GM19035 (cell line): ENCODE measurements around the gene U2AF2.

Source experiments
- ATAC-seq: cut with Tn5 transposase; IDR thresholded peaks from one replicate; pipeline ENCODE4 v1.9.1; 2021; ENCODE audit not compliant: unreplicated experiment

The U2AF2 gene

GRCh38 chr19:55621205-55621672 is 33.6 kb upstream of the U2AF2 start:
- no peak for ATAC-seq

GRCh38 chr19:55621673-55622231 is 33.1 kb upstream of the U2AF2 start:
- no peak for ATAC-seq

- ATAC-seq, result no peak
Observed at GRCh38 chr19:55622242-55622969, 32.4 kb upstream of the U2AF2 start.

GRCh38 chr19:55623130-55623529 is 31.7 kb upstream of the U2AF2 start:
- ATAC-seq, result no peak

GRCh38 chr19:55623561-55623960 is 31.3 kb upstream of the U2AF2 start:
- ATAC-seq, result no peak

- peak; percentile 62 for ATAC-seq
Observed at GRCh38 chr19:55624109-55625003, 30.5 kb upstream of the U2AF2 start, which contains the start of gene ZNF784. Gene ZNF784 (minus strand): TSS chr19:55624566. CDS start chr19:55624561, 5 bp downstream.

DNA sequence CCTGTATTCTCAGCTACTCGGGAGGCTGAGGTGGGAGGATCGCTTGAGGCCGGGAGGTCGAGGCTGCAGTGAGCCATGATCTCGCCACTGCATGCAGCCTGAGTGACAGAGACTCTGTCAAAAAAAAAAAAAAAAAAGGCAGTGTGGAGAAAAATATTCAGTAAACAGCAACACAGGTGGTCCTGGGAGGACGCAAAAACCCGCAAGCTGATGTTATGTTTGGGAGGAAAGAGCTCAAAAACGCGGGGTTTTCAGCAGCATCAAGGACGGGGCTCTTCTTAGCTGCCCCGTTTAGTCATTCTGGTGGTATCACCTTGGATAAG is 29.9 kb upstream of the U2AF2 start:
- ATAC-seq, result no peak

DNA sequence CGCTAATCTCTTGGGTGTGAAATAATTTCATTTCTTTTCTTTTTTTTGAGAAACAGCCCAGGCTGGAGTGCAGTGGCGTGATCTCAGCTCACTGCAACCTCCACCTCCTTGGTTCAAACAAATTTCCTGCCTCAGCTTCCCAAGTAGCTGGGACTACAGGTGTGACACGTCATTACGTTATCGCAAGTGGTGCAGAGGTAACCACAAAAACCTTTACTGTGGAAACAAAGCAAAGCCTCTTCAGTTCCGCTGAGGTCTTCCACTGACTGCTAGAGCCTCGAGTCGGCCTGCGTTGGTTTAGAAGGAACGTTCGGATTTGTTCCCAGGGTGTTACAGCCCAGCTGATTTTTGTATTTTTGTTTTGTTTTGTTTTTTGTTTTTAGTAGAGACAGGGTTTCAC is 28.5 kb upstream of the U2AF2 start:
- no peak for ATAC-seq

DNA sequence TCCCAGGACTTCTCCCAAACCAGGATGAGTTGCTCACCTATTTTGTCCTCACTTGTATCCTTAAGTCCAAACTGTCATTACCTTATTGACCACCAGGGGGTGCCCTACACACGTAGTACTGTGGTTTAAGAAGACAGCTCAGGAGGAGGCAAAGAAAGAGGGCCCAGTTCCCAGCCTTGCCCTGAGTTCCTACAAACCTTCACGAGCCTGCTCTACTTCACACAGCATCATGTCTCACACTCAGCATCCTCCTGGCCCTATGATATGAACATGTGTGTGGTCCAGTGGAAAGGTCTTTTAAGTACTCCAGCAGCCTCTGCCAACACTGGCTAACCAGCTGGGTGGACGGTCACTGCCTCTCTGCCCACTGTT is 22.4 kb upstream of the U2AF2 start:
- no peak for ATAC-seq

DNA sequence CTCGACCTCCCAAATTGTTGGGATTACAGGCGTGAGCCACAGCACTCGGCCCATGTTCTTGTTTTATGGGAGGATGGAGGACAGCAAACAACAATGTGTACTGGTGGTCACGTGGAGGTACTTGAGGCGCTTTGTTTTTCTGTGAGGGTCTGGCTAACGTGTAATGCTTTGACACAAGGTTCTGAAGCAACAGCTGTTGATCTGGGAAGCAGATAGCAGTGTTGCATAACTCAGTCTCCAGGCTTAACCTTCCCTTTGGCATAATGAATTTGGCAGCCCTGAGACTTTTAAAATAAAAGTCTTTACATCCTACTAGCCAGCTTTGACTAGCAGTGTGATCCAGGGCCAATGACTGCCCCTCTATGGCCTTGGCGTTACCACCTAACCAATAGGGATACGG is 21.0 kb upstream of the U2AF2 start:
- ATAC-seq, result no peak

- no peak for ATAC-seq
Observed at GRCh38 chr19:55635334-55635717, 19.5 kb upstream of the U2AF2 start.

- ATAC-seq, result no peak
Observed at GRCh38 chr19:55635856-55636440, 18.9 kb upstream of the U2AF2 start.

GRCh38 chr19:55636723-55637122 is 18.1 kb upstream of the U2AF2 start:
- ATAC-seq, result no peak

DNA sequence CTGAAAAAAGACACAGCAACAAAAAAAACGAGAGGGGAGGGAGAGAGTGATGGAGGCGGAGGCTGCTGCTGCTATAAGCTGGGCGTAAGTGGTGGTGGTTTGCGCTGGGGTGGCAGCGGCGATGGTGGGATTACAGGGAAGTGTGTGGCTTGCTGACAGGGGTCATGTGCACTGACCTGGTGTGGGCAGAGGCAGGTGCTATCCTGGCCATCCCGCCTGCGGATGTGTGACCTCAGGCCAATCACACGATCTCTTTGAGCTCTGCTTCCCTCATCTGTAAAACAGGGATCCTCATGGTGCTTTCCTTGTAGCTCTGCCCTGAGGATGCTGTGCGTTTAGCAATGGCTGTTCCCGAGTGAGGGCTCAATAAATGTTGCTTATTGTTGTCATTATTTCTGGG is 17.3 kb upstream of the U2AF2 start:
- no peak for ATAC-seq

GRCh38 chr19:55638864-55639359 is 15.9 kb upstream of the U2AF2 start:
- ATAC-seq, result no peak

GRCh38 chr19:55640043-55640576 is 14.7 kb upstream of the U2AF2 start:
- ATAC-seq, result peak; percentile 12

DNA sequence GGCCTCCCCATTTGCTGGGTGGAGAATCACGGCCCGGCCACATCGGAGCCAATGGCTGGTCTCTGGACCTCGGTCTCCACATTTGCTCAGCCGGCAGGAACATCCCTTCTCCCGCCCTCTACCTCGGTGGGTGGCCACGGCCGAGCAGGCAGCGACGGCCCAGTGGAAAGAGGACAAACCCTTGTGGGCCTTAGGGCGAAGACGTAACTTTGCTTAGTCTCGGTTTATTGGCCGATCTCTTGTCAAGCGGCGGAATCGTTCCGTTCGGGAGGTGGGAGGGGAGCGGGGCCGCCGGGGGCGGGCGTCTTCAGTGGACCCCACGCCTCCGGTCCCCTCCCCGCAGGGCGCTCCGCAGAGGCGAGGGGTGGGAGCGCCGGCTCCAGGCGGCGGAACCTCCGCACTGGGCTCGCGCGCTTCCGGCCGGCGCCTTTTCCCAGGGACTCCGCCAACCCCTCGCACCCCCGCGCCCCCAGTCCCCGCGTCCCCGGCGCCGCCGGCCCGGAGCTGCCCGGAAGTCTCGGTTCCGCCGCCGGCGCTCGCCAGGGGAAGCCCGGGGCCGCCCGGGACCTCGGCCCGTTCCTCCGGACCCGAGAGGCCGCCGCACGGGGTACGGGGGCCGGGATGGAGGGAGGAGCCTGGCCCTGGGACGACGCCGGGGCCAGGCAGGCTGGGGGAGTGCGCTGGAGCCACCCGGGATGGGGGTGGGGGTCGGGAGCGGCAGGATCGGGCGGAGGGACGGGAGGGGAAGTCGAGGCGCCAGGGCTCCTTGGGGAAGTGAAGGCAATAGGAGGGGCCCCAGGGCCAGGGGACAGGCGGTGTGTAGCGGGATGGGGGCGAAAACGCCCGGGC is 14.0 kb upstream of the U2AF2 start, which contains the start of gene ZNF580:
TSS of gene ZNF580 (plus strand) at position 426 of the 849 bp plus-strand sequence. CDS start 1,507 bp downstream, outside the sequence.
- peak; percentile 38 for ATAC-seq

- no peak for ATAC-seq
Observed at GRCh38 chr19:55641426-55642152, 13.2 kb upstream of the U2AF2 start.
